ENCODE results near the gene GNG4. TPM values are rescaled to one million over a fixed set of nuclear protein-coding genes. Genes with fewer than 3 reads are reported as not detected.
A peak's percentile ranks its signal among the peaks of the same experiment; 100 is the strongest.
"Not testable (repeated sequence)": the region's sequence is repeated elsewhere in the genome, so short reads cannot be mapped to it uniquely, and the experiment has no call there.

Gene GNG4
- total RNA-seq, 1 experiment from 2014 or later: 1.3 TPM

GRCh38 chr1:235652364-235652763 lies 2.8 kb upstream of the GNG4 start:
- in situ Hi-C loops (cut with HindIII; ENCODE audit: low pct_unique_long_range_greater_than_20kb, low sequenced_read_pairs): no loop called here
- DNase-seq (ENCODE audit: low read depth): no peak

GRCh38 chr1:235651170-235651806 lies 1.7 kb upstream of the GNG4 start:
- in situ Hi-C loops (cut with HindIII; ENCODE audit: low pct_unique_long_range_greater_than_20kb, low sequenced_read_pairs): no loop called here
- DNase-seq (ENCODE audit: low read depth): no peak

- no peak for DNase-seq (ENCODE audit: low read depth)
- in situ Hi-C loops (cut with HindIII; ENCODE audit: low pct_unique_long_range_greater_than_20kb, low sequenced_read_pairs): no loop called here
Measured at GRCh38 chr1:235650341-235651169, 971 bp upstream of the GNG4 start.

- in situ Hi-C loops (cut with HindIII; ENCODE audit: low pct_unique_long_range_greater_than_20kb, low sequenced_read_pairs): no loop called here
- DNase-seq (ENCODE audit: low read depth): peak; percentile 29
Measured at GRCh38 chr1:235648954-235649367, 623 bp downstream of the GNG4 start.

GRCh38 chr1:235648407-235648907 lies 1.1 kb downstream of the GNG4 start:
- in situ Hi-C loops (cut with HindIII; ENCODE audit: low pct_unique_long_range_greater_than_20kb, low sequenced_read_pairs): no loop called here
- no peak for DNase-seq (ENCODE audit: low read depth)

- in situ Hi-C loops (cut with HindIII; ENCODE audit: low pct_unique_long_range_greater_than_20kb, low sequenced_read_pairs); DNase-seq (ENCODE audit: low read depth): not testable (repeated sequence)
Measured at GRCh38 chr1:235647537-235647936, 2.0 kb downstream of the GNG4 start.

- DNase-seq (ENCODE audit: low read depth): no peak
- in situ Hi-C loops (cut with HindIII; ENCODE audit: low pct_unique_long_range_greater_than_20kb, low sequenced_read_pairs): no loop called here
Measured at GRCh38 chr1:235646463-235646862, 3.1 kb downstream of the GNG4 start.

GRCh38 chr1:235644693-235645305 lies 4.8 kb downstream of the GNG4 start:
- no peak for DNase-seq (ENCODE audit: low read depth)
- in situ Hi-C loops (cut with HindIII; ENCODE audit: low pct_unique_long_range_greater_than_20kb, low sequenced_read_pairs): no loop called here

GRCh38 chr1:235643837-235644692 lies 5.5 kb downstream of the GNG4 start:
- in situ Hi-C loops (cut with HindIII; ENCODE audit: low pct_unique_long_range_greater_than_20kb, low sequenced_read_pairs): no loop called here
- DNase-seq (ENCODE audit: low read depth): no peak

- DNase-seq (ENCODE audit: low read depth): no peak
- in situ Hi-C loops (cut with HindIII; ENCODE audit: low pct_unique_long_range_greater_than_20kb, low sequenced_read_pairs): no loop called here
Measured at GRCh38 chr1:235642943-235643371, 6.6 kb downstream of the GNG4 start.

- no peak for DNase-seq (ENCODE audit: low read depth)
Measured at GRCh38 chr1:235642011-235642942, 7.3 kb downstream of the GNG4 start.

GRCh38 chr1:235640580-235640979 lies 9.0 kb downstream of the GNG4 start:
- DNase-seq (ENCODE audit: low read depth): no peak
- in situ Hi-C loops (cut with HindIII; ENCODE audit: low pct_unique_long_range_greater_than_20kb, low sequenced_read_pairs): no loop called here

More at GRCh38 chr1:235642011-235642942, 7.3 kb downstream of the GNG4 start:
- in situ Hi-C loops (cut with HindIII; ENCODE audit: low pct_unique_long_range_greater_than_20kb, low sequenced_read_pairs): no loop called here

GRCh38 chr1:235639226-235640205 lies 10.1 kb downstream of the GNG4 start:
- in situ Hi-C loops (cut with HindIII; ENCODE audit: low pct_unique_long_range_greater_than_20kb, low sequenced_read_pairs): no loop called here
- no peak for DNase-seq (ENCODE audit: low read depth)

GRCh38 chr1:235638612-235639011 lies 11.0 kb downstream of the GNG4 start:
- DNase-seq (ENCODE audit: low read depth); in situ Hi-C loops (cut with HindIII; ENCODE audit: low pct_unique_long_range_greater_than_20kb, low sequenced_read_pairs): not testable (repeated sequence)

- in situ Hi-C loops (cut with HindIII; ENCODE audit: low pct_unique_long_range_greater_than_20kb, low sequenced_read_pairs): no loop called here
- no peak for DNase-seq (ENCODE audit: low read depth)
Measured at GRCh38 chr1:235637756-235638534, 11.6 kb downstream of the GNG4 start.

Data from Caki2 (cell line).